Measurements from ENCODE around the gene PADI6.
A peak's percentile ranks its signal among the peaks of the same experiment; 100 is the strongest.

PADI6 gene

GRCh38 chr1:17416389-17416788 lies 44.4 kb downstream of the PADI6 start:
- ATAC-seq = no peak
- TF ChIP-seq PATZ1 (CRISPR knock-in tag; IDR thresholded peaks at IDR 0.05; ENCODE audit: borderline replicate concordance) = no peak
- TF ChIP-seq PPARA (CRISPR knock-in tag; IDR thresholded peaks at IDR 0.05; ENCODE audit: borderline replicate concordance) = no peak
- TF ChIP-seq BACH2 (CRISPR knock-in tag; IDR thresholded peaks at IDR 0.05; ENCODE audit: borderline replicate concordance) = no peak
- no peak for TF ChIP-seq POU6F1 (CRISPR knock-in tag; IDR thresholded peaks at IDR 0.05; ENCODE audit: borderline replicate concordance, low read depth)

- TF ChIP-seq PPARA (CRISPR knock-in tag; IDR thresholded peaks at IDR 0.05; ENCODE audit: borderline replicate concordance) (no peak), OSR1 (CRISPR knock-in tag; IDR thresholded peaks at IDR 0.05) (no peak), POU6F1 (CRISPR knock-in tag; IDR thresholded peaks at IDR 0.05; ENCODE audit: borderline replicate concordance, low read depth) (no peak), ZNF565 (CRISPR knock-in tag; conservative IDR thresholded peaks at IDR 0.05; ENCODE audit: low read depth) (no peak), ESRRG (CRISPR knock-in tag; IDR thresholded peaks at IDR 0.05) (no peak), RARB (CRISPR knock-in tag; IDR thresholded peaks at IDR 0.05) (no peak), ARNTL (CRISPR knock-in tag; IDR thresholded peaks at IDR 0.05; ENCODE audit: borderline replicate concordance, low read depth) (no peak), CSDC2 (CRISPR knock-in tag; IDR thresholded peaks at IDR 0.05) (no peak), ZFP30 (CRISPR knock-in tag; IDR thresholded peaks at IDR 0.05) (no peak), PATZ1 (CRISPR knock-in tag; IDR thresholded peaks at IDR 0.05; ENCODE audit: borderline replicate concordance) (no peak)
- peak; percentile 87 for ATAC-seq
Observed at GRCh38 chr1:17419626-17420328, 47.8 kb downstream of the PADI6 start.

GRCh38 chr1:17420391-17420918 lies 48.5 kb downstream of the PADI6 start:
- no peak for ATAC-seq
- TF ChIP-seq ISL1 (CRISPR knock-in tag; IDR thresholded peaks at IDR 0.05) (no peak), CREB5 (CRISPR knock-in tag; IDR thresholded peaks at IDR 0.05; ENCODE audit: low read depth) (no peak), ESRRG (CRISPR knock-in tag; IDR thresholded peaks at IDR 0.05) (no peak), GLIS3 (CRISPR knock-in tag; IDR thresholded peaks at IDR 0.05) (no peak), ZNF565 (CRISPR knock-in tag; conservative IDR thresholded peaks at IDR 0.05; ENCODE audit: low read depth) (no peak), BACH2 (CRISPR knock-in tag; IDR thresholded peaks at IDR 0.05; ENCODE audit: borderline replicate concordance) (no peak), CSDC2 (CRISPR knock-in tag; IDR thresholded peaks at IDR 0.05) (no peak), ZFP30 (CRISPR knock-in tag; IDR thresholded peaks at IDR 0.05) (no peak), TSHZ2 (CRISPR knock-in tag; IDR thresholded peaks at IDR 0.05) (no peak), OSR1 (CRISPR knock-in tag; IDR thresholded peaks at IDR 0.05) (no peak), RARB (CRISPR knock-in tag; IDR thresholded peaks at IDR 0.05) (no peak), TCF4 (CRISPR knock-in tag; IDR thresholded peaks at IDR 0.05; ENCODE audit: borderline replicate concordance) (no peak), PATZ1 (CRISPR knock-in tag; IDR thresholded peaks at IDR 0.05; ENCODE audit: borderline replicate concordance) (no peak)

Measured in SK-N-SH treated with all-trans-retinoic acid at 6 μM for 48 hours (cell line).